Activated B cell treated with CpG ODN at 0.5 μM for 24 hours (primary cell): ENCODE measurements around the gene LEMD1. TPM values are rescaled to one million over a fixed set of nuclear protein-coding genes. Genes with fewer than 3 reads are reported as not detected.

Experiments
- ATAC-seq: fragments of 200-7000 bp; cut with Tn5 transposase; one replicate; pipeline ENCODE4 v1.10.0; 2021; ENCODE audit warnings: low read depth, mild to moderate bottlenecking, moderate library complexity
- CTCF ChIA-PET: fragments of 350-600 bp; sonication (Branson Sonifier 250); formaldehyde crosslinking; loops from one replicate; lab custom pipeline; 2021; ENCODE audit warnings: antibody characterized with exemption; lab: Charles Lee
- POLR2A ChIA-PET: fragments of 350-600 bp; sonication (Branson Sonifier 250); formaldehyde crosslinking; loops from one replicate; lab custom pipeline; 2021; ENCODE audit warnings: antibody characterized with exemption; lab: Charles Lee
- DNase-seq: peaks from one replicate; pipeline ENCODE4 v3.0.0; 2022
- H3K27ac Mint-ChIP-seq: one replicate; pipeline ENCODE4 v1.8.0; 2020; ENCODE audit warnings: mixed read lengths
- H3K27me3 Mint-ChIP-seq: one replicate; pipeline ENCODE4 v1.8.0; 2021; ENCODE audit warnings: mixed read lengths
- H3K36me3 Mint-ChIP-seq: one replicate; pipeline ENCODE4 v1.8.0; 2021; ENCODE audit warnings: low read depth, mixed read lengths
- H3K4me1 Mint-ChIP-seq: one replicate; pipeline ENCODE4 v1.8.0; 2021; ENCODE audit warnings: mixed read lengths
- H3K4me3 Mint-ChIP-seq: one replicate; pipeline ENCODE4 v1.8.0; 2020; ENCODE audit warnings: mild to moderate bottlenecking, mixed read lengths
- H3K9me3 Mint-ChIP-seq: one replicate; pipeline ENCODE4 v1.8.0; 2020; ENCODE audit warnings: mixed read lengths
- intact Hi-C: fragments of 100-400 bp; cut with micrococcal nuclease; formaldehyde crosslinking; loops from one replicate; pipeline ENCODE4 v1.15.1; 2024
- total RNA-seq: library from RNA; stranded (reverse); gene quantifications from 2 replicates; pipeline ENCODE4 v1.2.3, GENCODE V29; 2022
- TF ChIP-seq, protein P1 (sequence below): fragments of 200-600 bp; IDR thresholded peaks from one replicate; pipeline ENCODE4 v1.8.0; 2022; ENCODE audit warnings: antibody characterized with exemption, mild to moderate bottlenecking

LEMD1 gene
- total RNA-seq, 1 donor from 2014 or later, result not detected

- TF ChIP-seq, protein P1, sequence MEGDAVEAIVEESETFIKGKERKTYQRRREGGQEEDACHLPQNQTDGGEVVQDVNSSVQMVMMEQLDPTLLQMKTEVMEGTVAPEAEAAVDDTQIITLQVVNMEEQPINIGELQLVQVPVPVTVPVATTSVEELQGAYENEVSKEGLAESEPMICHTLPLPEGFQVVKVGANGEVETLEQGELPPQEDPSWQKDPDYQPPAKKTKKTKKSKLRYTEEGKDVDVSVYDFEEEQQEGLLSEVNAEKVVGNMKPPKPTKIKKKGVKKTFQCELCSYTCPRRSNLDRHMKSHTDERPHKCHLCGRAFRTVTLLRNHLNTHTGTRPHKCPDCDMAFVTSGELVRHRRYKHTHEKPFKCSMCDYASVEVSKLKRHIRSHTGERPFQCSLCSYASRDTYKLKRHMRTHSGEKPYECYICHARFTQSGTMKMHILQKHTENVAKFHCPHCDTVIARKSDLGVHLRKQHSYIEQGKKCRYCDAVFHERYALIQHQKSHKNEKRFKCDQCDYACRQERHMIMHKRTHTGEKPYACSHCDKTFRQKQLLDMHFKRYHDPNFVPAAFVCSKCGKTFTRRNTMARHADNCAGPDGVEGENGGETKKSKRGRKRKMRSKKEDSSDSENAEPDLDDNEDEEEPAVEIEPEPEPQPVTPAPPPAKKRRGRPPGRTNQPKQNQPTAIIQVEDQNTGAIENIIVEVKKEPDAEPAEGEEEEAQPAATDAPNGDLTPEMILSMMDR, result no peak
- Mint-ChIP-seq H3K36me3 (no peaks in the 10 kb centered on the region), H3K27ac (peak overlapping the region; percentile 79), H3K27me3 (no peaks in the 10 kb centered on the region), H3K4me3 (peak overlapping the region; percentile 82), H3K4me1 (peaks cover 52% of the 10 kb centered on the region), H3K9me3 (no peaks in the 10 kb centered on the region)
- no peak for ATAC-seq
- no peak for DNase-seq
- ChIA-PET CTCF (interaction anchor here (0.8 to 2.0 kb wide), 7 partner anchors 10 to 106 kb away, joined by 3 to 10 read pairs (median 3); no protein-coding TSS in a partner anchor), POLR2A (interaction anchor here (0.6 to 1.7 kb wide), 5 partner anchors 14 to 161 kb away, joined by 3 to 4 read pairs (median 4); partner anchors contain the start of gene BLACAT1)
- intact Hi-C loops, result loop anchor here (2.0 kb wide), 1 partner anchor 18 kb away; no protein-coding TSS in a partner anchor
Observed at GRCh38 chr1:205441318-205441633, 19.4 kb upstream of the LEMD1 start.

- Mint-ChIP-seq H3K4me1 (peaks cover 58% of the 10 kb centered on the region), H3K4me3 (peak overlapping the region; percentile 82), H3K36me3 (no peaks in the 10 kb centered on the region), H3K27me3 (no peaks in the 10 kb centered on the region), H3K9me3 (no peaks in the 10 kb centered on the region), H3K27ac (peak overlapping the region; percentile 79)
- intact Hi-C loops, result loop anchor here (2.0 kb wide), 1 partner anchor 18 kb away; no protein-coding TSS in a partner anchor
- CTCF ChIA-PET, result interaction anchor here (0.7 to 2.0 kb wide), 8 partner anchors 9 to 105 kb away, joined by 3 to 10 read pairs (median 3); no protein-coding TSS in a partner anchor
- ATAC-seq, result peak; percentile 84
- POLR2A ChIA-PET, result interaction anchor here (0.6 to 1.7 kb wide), 5 partner anchors 15 to 161 kb away, joined by 3 to 4 read pairs (median 4); partner anchors contain the start of gene BLACAT1
- TF ChIP-seq, protein P1, result no peak
- DNase-seq, result peak; percentile 41
Observed at GRCh38 chr1:205440476-205441317, 18.8 kb upstream of the LEMD1 start.

DNA sequence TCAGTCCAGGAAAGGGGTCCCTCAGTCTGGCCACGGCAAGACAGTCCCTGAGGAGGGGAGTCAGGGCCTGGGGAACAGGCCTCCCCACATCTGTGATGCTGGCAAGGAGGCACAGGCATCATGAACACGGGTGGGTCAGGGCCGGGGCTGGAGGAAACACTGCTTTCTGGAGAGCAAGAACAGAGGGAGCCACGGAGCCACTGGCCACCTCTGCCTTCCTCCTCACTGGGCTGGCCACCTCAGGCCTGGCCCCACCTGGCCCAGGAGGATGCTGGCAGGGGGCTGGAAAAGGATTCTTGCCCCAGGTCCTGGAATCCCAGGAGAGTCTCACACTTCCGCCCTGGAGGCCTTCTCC lies 18.2 kb upstream of the LEMD1 start:
- Mint-ChIP-seq H3K27ac (no peak overlapping the region), H3K4me3 (no peak overlapping the region), H3K9me3 (no peaks in the 10 kb centered on the region), H3K4me1 (peaks cover 64% of the 10 kb centered on the region), H3K36me3 (no peaks in the 10 kb centered on the region), H3K27me3 (no peaks in the 10 kb centered on the region)
- ChIA-PET POLR2A (interaction anchor here (1.7 kb wide), 1 partner anchor 16 kb away, joined by 4 read pairs; no protein-coding TSS in a partner anchor), CTCF (interaction anchor here (1.2 to 2.0 kb wide), 2 partner anchors 45 to 105 kb away, joined by 3 to 10 read pairs; no protein-coding TSS in a partner anchor)
- TF ChIP-seq, protein P1, result no peak
- no peak for DNase-seq
- intact Hi-C loops, result loop anchor here (2.0 kb wide), 1 partner anchor 19 kb away; no protein-coding TSS in a partner anchor
- ATAC-seq, result no peak

GRCh38 chr1:205438213-205439158 lies 16.6 kb upstream of the LEMD1 start:
- Mint-ChIP-seq H3K27ac (no peak overlapping the region), H3K4me3 (no peak overlapping the region), H3K4me1 (peaks cover 70% of the 10 kb centered on the region), H3K36me3 (no peaks in the 10 kb centered on the region), H3K27me3 (no peaks in the 10 kb centered on the region), H3K9me3 (no peaks in the 10 kb centered on the region)
- no peak for DNase-seq
- CTCF ChIA-PET, result no interaction called here
- TF ChIP-seq, protein P1, result no peak
- ATAC-seq, result no peak
- intact Hi-C loops, result loop anchor here (1.0 kb wide), 1 partner anchor 14 kb away; no protein-coding TSS in a partner anchor
- POLR2A ChIA-PET, result no interaction called here
